GM10266 (cell line): ENCODE data around the gene GTF2B.

ENCODE experiments used
- DNase-seq: peaks from one replicate; pipeline ENCODE4 v3.0.0; 2012; ENCODE audit errors: extremely low spot score
- TF ChIP-seq, protein P1 (sequence below): IDR thresholded peaks from 2 replicates; pipeline ENCODE4 v1.5.1; 2012; ENCODE audit warnings: mild to moderate bottlenecking, low read depth; ENCODE audit not compliant: control insufficient read depth, insufficient read depth; ENCODE audit errors: missing control alignments

The GTF2B gene

DNA sequence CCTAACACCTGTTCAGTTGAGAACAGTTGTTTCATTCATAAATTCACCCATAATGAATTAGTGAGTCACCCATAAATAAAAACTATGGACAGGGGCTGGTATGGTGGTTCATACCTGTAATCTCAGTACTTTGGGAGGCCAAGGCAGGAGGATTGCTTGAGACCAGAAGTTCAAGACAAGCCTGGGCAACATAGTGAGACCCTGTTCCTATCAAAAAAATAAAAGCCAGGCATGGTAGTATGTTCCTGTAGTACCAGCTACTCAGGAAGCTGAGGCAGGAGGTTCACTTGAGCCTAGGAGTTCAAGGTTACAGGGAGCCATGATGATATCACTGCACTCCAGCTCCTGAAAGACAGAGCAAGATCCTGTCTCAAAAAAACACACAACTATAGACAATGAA lies 79.0 kb downstream of the GTF2B start:
- DNase-seq = no peak

DNA sequence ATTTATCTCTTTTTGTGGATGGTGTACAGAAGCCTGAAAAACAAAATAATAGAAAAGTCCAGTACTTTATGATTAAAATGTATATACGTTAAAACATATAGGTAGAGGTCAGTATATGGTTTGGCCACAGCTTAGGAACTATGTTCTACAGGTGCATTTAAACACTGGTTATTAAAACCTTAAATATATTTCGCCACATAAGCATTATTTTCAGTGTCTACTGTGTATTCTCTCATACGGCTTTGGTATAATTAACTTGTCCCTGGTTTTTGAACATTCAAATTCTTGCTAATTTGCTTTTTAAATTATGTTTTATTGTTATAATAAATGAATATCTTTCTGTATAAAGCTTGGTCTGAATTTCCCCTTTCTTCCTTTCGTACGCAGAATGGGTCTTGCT lies 87.9 kb downstream of the GTF2B start:
- DNase-seq = no peak
- TF ChIP-seq, protein P1, sequence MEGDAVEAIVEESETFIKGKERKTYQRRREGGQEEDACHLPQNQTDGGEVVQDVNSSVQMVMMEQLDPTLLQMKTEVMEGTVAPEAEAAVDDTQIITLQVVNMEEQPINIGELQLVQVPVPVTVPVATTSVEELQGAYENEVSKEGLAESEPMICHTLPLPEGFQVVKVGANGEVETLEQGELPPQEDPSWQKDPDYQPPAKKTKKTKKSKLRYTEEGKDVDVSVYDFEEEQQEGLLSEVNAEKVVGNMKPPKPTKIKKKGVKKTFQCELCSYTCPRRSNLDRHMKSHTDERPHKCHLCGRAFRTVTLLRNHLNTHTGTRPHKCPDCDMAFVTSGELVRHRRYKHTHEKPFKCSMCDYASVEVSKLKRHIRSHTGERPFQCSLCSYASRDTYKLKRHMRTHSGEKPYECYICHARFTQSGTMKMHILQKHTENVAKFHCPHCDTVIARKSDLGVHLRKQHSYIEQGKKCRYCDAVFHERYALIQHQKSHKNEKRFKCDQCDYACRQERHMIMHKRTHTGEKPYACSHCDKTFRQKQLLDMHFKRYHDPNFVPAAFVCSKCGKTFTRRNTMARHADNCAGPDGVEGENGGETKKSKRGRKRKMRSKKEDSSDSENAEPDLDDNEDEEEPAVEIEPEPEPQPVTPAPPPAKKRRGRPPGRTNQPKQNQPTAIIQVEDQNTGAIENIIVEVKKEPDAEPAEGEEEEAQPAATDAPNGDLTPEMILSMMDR = no peak

More for the DNA sequence above, 79.0 kb downstream of the GTF2B start:
- TF ChIP-seq, protein P1 = no peak

DNA sequence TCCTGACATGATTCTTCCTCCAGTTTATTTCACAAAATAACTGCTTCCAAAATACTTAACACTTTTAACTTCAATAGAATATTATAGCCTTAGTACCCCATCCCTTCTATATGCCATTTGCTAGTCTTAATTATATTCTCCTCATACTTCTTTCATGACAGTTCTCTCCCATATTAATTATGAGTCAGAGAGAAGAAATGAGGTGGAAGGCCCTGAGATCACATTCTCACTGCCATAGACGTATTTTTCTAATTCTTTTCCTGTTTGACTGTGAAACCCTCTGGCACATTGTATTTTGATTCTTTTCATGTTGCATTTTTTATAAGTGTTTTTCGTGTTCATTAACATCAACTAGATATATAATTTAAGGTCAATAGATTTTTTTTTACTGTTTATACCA lies 88.4 kb downstream of the GTF2B start:
- TF ChIP-seq, protein P1 = no peak
- DNase-seq = no peak
